H1 (cell line): ENCODE measurements around the gene HMGCS2. TPM values are rescaled to one million over a fixed set of nuclear protein-coding genes. Genes with fewer than 3 reads are reported as not detected.

Experiments
- polyA plus RNA-seq, 7 experiments: library from polyadenylated mRNA; depleted of rRNA in 3 of 7; stranded (reverse) in 5 of 7; unstranded in 2 of 7; fragments of >200 nt in 5 of 7; fragments of 200-250 nt in 2 of 7; gene quantifications; 1 replicate in 5 of 7; 2 replicates in 1 of 7; 4 replicates in 1 of 7; pipeline versions ENCODE4 v1.2.1 to v1.2.3, GENCODE V29; 2011 to 2013; ENCODE audit warnings: missing spikeins in 2 of 7, mixed read lengths in 2 of 7
- total RNA-seq: library from RNA; stranded (reverse); fragmentation: NEBNext Ultra II Directional; extraction: Animal tissue kit (Norgen Biotek cat#: 25700); gene quantifications from 2 replicates; pipeline ENCODE4 v1.2.1, GENCODE V29; 2021
- TF ChIP-seq, protein P1 (sequence below): fragments of 300-600 bp; sonication (generic); IDR thresholded peaks from 2 replicates; pipeline ENCODE4 v1.7.1; 2012; ENCODE audit warnings: low read length, moderate library complexity, mild to moderate bottlenecking, inconsistent platforms; ENCODE audit not compliant: insufficient replicate concordance

Gene HMGCS2
- total and polyA plus RNA-seq, 2 of the 8 experiments (the other 6 are each of a cell fraction or from before 2014, with no cell fraction given), result not detected

DNA sequence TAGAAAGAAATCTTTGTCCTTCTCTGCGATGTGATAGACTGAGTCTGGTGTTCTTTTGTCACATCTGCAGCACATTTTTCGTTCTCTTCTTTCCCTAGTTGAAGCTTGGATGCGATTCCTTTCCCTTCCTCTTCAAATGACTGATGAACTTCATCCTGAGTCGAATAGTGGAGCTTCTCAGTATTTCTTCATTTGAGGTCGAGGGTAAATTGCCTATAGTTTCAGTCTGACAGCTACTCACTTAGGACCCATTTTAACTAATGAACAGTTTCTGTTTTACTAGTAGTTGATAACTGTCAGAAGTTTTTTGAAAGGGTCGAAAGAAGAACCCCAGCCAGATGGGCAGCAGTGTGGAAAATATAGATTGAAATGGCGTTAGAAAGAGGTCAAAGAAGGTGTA, 47.2 kb upstream of the HMGCS2 start (continued):
- TF ChIP-seq, protein P1, sequence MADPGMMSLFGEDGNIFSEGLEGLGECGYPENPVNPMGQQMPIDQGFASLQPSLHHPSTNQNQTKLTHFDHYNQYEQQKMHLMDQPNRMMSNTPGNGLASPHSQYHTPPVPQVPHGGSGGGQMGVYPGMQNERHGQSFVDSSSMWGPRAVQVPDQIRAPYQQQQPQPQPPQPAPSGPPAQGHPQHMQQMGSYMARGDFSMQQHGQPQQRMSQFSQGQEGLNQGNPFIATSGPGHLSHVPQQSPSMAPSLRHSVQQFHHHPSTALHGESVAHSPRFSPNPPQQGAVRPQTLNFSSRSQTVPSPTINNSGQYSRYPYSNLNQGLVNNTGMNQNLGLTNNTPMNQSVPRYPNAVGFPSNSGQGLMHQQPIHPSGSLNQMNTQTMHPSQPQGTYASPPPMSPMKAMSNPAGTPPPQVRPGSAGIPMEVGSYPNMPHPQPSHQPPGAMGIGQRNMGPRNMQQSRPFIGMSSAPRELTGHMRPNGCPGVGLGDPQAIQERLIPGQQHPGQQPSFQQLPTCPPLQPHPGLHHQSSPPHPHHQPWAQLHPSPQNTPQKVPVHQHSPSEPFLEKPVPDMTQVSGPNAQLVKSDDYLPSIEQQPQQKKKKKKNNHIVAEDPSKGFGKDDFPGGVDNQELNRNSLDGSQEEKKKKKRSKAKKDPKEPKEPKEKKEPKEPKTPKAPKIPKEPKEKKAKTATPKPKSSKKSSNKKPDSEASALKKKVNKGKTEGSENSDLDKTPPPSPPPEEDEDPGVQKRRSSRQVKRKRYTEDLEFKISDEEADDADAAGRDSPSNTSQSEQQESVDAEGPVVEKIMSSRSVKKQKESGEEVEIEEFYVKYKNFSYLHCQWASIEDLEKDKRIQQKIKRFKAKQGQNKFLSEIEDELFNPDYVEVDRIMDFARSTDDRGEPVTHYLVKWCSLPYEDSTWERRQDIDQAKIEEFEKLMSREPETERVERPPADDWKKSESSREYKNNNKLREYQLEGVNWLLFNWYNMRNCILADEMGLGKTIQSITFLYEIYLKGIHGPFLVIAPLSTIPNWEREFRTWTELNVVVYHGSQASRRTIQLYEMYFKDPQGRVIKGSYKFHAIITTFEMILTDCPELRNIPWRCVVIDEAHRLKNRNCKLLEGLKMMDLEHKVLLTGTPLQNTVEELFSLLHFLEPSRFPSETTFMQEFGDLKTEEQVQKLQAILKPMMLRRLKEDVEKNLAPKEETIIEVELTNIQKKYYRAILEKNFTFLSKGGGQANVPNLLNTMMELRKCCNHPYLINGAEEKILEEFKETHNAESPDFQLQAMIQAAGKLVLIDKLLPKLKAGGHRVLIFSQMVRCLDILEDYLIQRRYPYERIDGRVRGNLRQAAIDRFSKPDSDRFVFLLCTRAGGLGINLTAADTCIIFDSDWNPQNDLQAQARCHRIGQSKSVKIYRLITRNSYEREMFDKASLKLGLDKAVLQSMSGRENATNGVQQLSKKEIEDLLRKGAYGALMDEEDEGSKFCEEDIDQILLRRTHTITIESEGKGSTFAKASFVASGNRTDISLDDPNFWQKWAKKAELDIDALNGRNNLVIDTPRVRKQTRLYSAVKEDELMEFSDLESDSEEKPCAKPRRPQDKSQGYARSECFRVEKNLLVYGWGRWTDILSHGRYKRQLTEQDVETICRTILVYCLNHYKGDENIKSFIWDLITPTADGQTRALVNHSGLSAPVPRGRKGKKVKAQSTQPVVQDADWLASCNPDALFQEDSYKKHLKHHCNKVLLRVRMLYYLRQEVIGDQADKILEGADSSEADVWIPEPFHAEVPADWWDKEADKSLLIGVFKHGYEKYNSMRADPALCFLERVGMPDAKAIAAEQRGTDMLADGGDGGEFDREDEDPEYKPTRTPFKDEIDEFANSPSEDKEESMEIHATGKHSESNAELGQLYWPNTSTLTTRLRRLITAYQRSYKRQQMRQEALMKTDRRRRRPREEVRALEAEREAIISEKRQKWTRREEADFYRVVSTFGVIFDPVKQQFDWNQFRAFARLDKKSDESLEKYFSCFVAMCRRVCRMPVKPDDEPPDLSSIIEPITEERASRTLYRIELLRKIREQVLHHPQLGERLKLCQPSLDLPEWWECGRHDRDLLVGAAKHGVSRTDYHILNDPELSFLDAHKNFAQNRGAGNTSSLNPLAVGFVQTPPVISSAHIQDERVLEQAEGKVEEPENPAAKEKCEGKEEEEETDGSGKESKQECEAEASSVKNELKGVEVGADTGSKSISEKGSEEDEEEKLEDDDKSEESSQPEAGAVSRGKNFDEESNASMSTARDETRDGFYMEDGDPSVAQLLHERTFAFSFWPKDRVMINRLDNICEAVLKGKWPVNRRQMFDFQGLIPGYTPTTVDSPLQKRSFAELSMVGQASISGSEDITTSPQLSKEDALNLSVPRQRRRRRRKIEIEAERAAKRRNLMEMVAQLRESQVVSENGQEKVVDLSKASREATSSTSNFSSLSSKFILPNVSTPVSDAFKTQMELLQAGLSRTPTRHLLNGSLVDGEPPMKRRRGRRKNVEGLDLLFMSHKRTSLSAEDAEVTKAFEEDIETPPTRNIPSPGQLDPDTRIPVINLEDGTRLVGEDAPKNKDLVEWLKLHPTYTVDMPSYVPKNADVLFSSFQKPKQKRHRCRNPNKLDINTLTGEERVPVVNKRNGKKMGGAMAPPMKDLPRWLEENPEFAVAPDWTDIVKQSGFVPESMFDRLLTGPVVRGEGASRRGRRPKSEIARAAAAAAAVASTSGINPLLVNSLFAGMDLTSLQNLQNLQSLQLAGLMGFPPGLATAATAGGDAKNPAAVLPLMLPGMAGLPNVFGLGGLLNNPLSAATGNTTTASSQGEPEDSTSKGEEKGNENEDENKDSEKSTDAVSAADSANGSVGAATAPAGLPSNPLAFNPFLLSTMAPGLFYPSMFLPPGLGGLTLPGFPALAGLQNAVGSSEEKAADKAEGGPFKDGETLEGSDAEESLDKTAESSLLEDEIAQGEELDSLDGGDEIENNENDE, result no peak
